Measurements from ENCODE around the gene AKAP8L.
"Not testable (repeated sequence)": the region's sequence is repeated elsewhere in the genome, so short reads cannot be mapped to it uniquely, and the experiment has no call there.

Gene AKAP8L

DNA sequence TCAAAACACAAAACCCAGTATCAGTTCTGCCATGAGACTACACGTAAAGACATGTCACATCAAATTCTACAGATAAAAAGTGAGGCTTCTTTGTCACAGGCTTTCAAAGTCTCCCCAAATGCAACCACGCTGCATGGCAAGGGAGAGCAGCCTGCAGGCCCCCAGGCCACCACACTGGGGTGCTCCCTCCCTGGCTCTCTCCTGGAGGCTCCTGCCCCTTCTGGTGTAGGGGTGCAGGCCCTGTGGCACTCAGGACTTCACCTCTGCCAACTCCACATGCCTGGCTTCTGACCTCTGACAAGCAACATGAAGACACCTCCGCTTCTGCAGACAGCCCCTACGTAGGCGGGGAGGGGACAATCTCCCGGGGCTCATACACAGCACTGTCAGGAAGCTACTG, 53.5 kb downstream of the AKAP8L start:
- H3K36me3 ChIP-seq (ENCODE audit: insufficient read depth, low read length): peaks cover 79% of the 10 kb centered on the region
- no peaks in the 10 kb centered on the region for H3K27me3 ChIP-seq (ENCODE audit: insufficient read depth, low read length, poor library complexity)
- peaks cover 13% of the 10 kb centered on the region for H3K79me2 ChIP-seq (ENCODE audit: insufficient read depth, low read length)
- H3K9ac ChIP-seq (ENCODE audit: low read depth, low read length): no peak overlapping the region
- no peaks in the 10 kb centered on the region for H3K9me3 ChIP-seq (ENCODE audit: insufficient read depth, low read length, severe bottlenecking)
- ATAC-seq (ENCODE audit: insufficient read depth, low read depth) (peak; percentile 30; the same call in 1 of the 3 replicates), DNase-seq (no peak)
- H2AFZ ChIP-seq (ENCODE audit: low read depth, low read length): no peak overlapping the region
- peaks cover 27% of the 10 kb centered on the region for H4K20me1 ChIP-seq (ENCODE audit: insufficient read depth, low read length)
- no peaks in the 10 kb centered on the region for H3K4me1 ChIP-seq (ENCODE audit: insufficient read depth, low read length)
- no peak overlapping the region for H3K4me3 ChIP-seq (ENCODE audit: low read depth in 1 of 2, low read length in 2 of 2)
- TF ChIP-seq, protein P1, sequence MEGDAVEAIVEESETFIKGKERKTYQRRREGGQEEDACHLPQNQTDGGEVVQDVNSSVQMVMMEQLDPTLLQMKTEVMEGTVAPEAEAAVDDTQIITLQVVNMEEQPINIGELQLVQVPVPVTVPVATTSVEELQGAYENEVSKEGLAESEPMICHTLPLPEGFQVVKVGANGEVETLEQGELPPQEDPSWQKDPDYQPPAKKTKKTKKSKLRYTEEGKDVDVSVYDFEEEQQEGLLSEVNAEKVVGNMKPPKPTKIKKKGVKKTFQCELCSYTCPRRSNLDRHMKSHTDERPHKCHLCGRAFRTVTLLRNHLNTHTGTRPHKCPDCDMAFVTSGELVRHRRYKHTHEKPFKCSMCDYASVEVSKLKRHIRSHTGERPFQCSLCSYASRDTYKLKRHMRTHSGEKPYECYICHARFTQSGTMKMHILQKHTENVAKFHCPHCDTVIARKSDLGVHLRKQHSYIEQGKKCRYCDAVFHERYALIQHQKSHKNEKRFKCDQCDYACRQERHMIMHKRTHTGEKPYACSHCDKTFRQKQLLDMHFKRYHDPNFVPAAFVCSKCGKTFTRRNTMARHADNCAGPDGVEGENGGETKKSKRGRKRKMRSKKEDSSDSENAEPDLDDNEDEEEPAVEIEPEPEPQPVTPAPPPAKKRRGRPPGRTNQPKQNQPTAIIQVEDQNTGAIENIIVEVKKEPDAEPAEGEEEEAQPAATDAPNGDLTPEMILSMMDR (IDR thresholded peaks at IDR 0.05; ENCODE audit: borderline replicate concordance, extremely low read depth, low read length, poor library complexity, severe bottlenecking): peak; percentile 13
- no peak for TF ChIP-seq EZH2 (IDR thresholded peaks at IDR 0.05; ENCODE audit: borderline replicate concordance, low read depth, low read length, severe bottlenecking)
- no peak overlapping the region for H3K4me2 ChIP-seq (ENCODE audit: insufficient read depth, low read length)
- no peak overlapping the region for H3K27ac ChIP-seq (ENCODE audit: low read length)

DNA sequence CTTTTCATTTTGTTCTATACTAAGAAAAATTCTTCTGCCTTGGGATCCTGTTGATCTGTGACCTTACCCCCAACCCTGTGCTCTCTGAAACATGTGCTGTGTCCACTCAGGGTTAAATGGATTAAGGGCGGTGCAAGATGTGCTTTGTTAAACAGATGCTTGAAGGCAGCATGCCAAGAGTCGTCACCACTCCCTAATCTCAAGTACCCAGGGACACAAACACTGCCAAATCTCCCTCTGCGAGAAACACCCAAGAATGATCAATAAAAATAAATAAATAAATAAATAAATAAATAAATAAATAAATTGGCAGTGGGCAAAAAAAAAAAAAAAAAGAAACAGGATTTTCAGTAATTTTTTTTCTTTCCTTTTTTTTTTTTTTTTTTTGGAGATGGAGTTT, 55.0 kb downstream of the AKAP8L start:
- not testable (repeated sequence) for DNase-seq; H3K27me3 ChIP-seq (ENCODE audit: insufficient read depth, low read length, poor library complexity); H3K9ac ChIP-seq (ENCODE audit: low read depth, low read length); H2AFZ ChIP-seq (ENCODE audit: low read depth, low read length); H3K27ac ChIP-seq (ENCODE audit: low read length); H3K4me3 ChIP-seq (ENCODE audit: low read depth in 1 of 2, low read length in 2 of 2); ATAC-seq (ENCODE audit: insufficient read depth, low read depth); H3K4me1 ChIP-seq (ENCODE audit: insufficient read depth, low read length); H3K4me2 ChIP-seq (ENCODE audit: insufficient read depth, low read length); H3K9me3 ChIP-seq (ENCODE audit: insufficient read depth, low read length, severe bottlenecking)
- Histone ChIP-seq H3K79me2 (ENCODE audit: insufficient read depth, low read length) (peaks cover 10% of the 10 kb centered on the region; the same call in 1 of the 2 replicates), H3K36me3 (ENCODE audit: insufficient read depth, low read length) (peaks cover 78% of the 10 kb centered on the region), H4K20me1 (ENCODE audit: insufficient read depth, low read length) (peaks cover 16% of the 10 kb centered on the region; the same call in 1 of the 2 replicates)

DNA sequence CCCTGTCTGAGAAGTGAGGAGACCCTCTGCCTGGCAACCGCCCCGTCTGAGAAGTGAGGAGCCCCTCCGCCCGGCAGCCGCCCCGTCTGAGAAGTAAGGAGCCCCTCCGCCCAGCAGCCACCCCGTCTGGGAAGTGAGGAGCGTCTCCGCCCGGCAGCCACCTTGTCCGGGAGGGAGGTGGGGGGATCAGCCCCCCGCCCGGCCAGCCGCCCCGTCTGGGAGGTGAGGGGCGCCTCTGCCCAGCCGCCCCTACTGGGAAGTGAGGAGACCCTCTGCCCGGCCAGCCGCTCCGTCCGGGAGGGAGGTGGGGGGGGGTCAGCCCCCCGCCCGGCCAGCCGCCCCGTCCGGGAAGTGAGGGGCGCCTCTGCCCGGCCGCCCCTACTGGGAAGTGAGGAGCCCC, 55.7 kb downstream of the AKAP8L start:
- not testable (repeated sequence) for H2AFZ ChIP-seq (ENCODE audit: low read depth, low read length); H3K4me3 ChIP-seq (ENCODE audit: low read depth in 1 of 2, low read length in 2 of 2); DNase-seq; ATAC-seq (ENCODE audit: insufficient read depth, low read depth); H3K9me3 ChIP-seq (ENCODE audit: insufficient read depth, low read length, severe bottlenecking); H3K4me2 ChIP-seq (ENCODE audit: insufficient read depth, low read length); H4K20me1 ChIP-seq (ENCODE audit: insufficient read depth, low read length); H3K27ac ChIP-seq (ENCODE audit: low read length); H3K9ac ChIP-seq (ENCODE audit: low read depth, low read length); H3K27me3 ChIP-seq (ENCODE audit: insufficient read depth, low read length, poor library complexity); H3K4me1 ChIP-seq (ENCODE audit: insufficient read depth, low read length)
- H3K79me2 ChIP-seq (ENCODE audit: insufficient read depth, low read length): peaks cover 11% of the 10 kb centered on the region; the same call in 1 of the 2 replicates
- H3K36me3 ChIP-seq (ENCODE audit: insufficient read depth, low read length): peaks cover 78% of the 10 kb centered on the region

DNA sequence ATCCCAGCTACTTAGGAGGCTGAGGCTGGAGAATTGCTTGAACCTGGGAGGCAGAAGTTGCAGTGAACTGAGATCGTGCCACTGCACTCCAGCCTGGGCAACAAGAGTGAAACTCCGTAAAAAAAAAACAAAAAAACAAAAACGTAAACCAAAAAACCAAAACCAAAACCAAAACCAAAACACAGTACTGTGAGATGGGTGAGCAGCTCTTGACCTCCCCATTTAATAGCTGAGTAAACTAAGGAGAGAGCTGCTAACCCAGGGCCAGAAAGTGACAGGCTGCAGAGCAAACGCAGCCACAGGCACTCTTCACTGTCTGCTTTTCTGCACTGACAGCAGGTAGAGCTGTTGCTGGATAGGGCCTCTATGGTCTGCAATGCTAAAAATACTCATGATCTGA, 58.8 kb downstream of the AKAP8L start:
- not testable (repeated sequence) for H2AFZ ChIP-seq (ENCODE audit: low read depth, low read length); H3K4me1 ChIP-seq (ENCODE audit: insufficient read depth, low read length); H3K27ac ChIP-seq (ENCODE audit: low read length); ATAC-seq (ENCODE audit: insufficient read depth, low read depth); H3K27me3 ChIP-seq (ENCODE audit: insufficient read depth, low read length, poor library complexity); H3K9ac ChIP-seq (ENCODE audit: low read depth, low read length); H3K9me3 ChIP-seq (ENCODE audit: insufficient read depth, low read length, severe bottlenecking); DNase-seq; H4K20me1 ChIP-seq (ENCODE audit: insufficient read depth, low read length); H3K4me2 ChIP-seq (ENCODE audit: insufficient read depth, low read length); H3K79me2 ChIP-seq (ENCODE audit: insufficient read depth, low read length); H3K4me3 ChIP-seq (ENCODE audit: low read depth in 1 of 2, low read length in 2 of 2)
- peaks cover 74% of the 10 kb centered on the region for H3K36me3 ChIP-seq (ENCODE audit: insufficient read depth, low read length)

DNA sequence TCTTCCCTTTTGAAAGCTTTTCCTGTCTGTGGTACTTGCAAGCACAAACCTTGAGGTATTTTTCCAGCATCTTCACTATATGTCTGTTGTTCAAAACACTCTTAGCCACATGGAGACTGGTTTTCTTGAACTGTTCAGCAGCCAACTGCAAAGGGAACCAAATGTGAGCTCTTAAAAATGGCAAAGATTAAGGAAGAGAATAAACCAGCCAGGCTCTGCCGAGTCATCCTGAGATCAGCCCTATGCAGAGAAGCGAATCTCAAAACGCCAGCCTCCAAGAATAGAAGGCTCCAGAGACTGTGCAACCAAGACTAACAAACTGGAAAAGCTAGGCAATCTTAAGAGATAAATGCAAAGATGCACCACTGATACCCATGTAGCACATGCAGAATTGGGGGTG, 59.9 kb downstream of the AKAP8L start:
- H3K9me3 ChIP-seq (ENCODE audit: insufficient read depth, low read length, severe bottlenecking): no peaks in the 10 kb centered on the region
- H3K9ac ChIP-seq (ENCODE audit: low read depth, low read length): no peak overlapping the region
- peaks cover 77% of the 10 kb centered on the region for H3K36me3 ChIP-seq (ENCODE audit: insufficient read depth, low read length)
- H3K79me2 ChIP-seq (ENCODE audit: insufficient read depth, low read length): peaks cover 4% of the 10 kb centered on the region; the same call in 1 of the 2 replicates
- H4K20me1 ChIP-seq (ENCODE audit: insufficient read depth, low read length): 0 out of 2 replicates have a peak, but pooled peaks cover 5% of the 10 kb centered on the region
- no peak overlapping the region for H3K4me3 ChIP-seq (ENCODE audit: low read depth in 1 of 2, low read length in 2 of 2)
- no peak overlapping the region for H3K4me2 ChIP-seq (ENCODE audit: insufficient read depth, low read length)
- H3K27ac ChIP-seq (ENCODE audit: low read length): no peak overlapping the region
- H2AFZ ChIP-seq (ENCODE audit: low read depth, low read length): no peak overlapping the region
- DNase-seq: no peak
- no peak for TF ChIP-seq EZH2 (IDR thresholded peaks at IDR 0.05; ENCODE audit: borderline replicate concordance, low read depth, low read length, severe bottlenecking)
- TF ChIP-seq, protein P1 (IDR thresholded peaks at IDR 0.05; ENCODE audit: borderline replicate concordance, extremely low read depth, low read length, poor library complexity, severe bottlenecking): no peak
- H3K4me1 ChIP-seq (ENCODE audit: insufficient read depth, low read length): no peaks in the 10 kb centered on the region
- H3K27me3 ChIP-seq (ENCODE audit: insufficient read depth, low read length, poor library complexity): no peaks in the 10 kb centered on the region
- no peak for ATAC-seq (ENCODE audit: insufficient read depth, low read depth)
